Measurements from ENCODE around the gene RCAN1. TPM values are rescaled to one million over a fixed set of nuclear protein-coding genes. Genes with fewer than 3 reads are reported as not detected.

RCAN1 gene
- total and polyA plus RNA-seq, 2 of the 13 experiments (the other 11 are each of a cell fraction or from before 2014, with no cell fraction given), result 9.4 to 34.1 TPM

- TF ChIP-seq PRDM4 (CRISPR knock-in tag; IDR thresholded peaks at IDR 0.05; ENCODE audit: borderline replicate concordance) (peak; percentile 62; the same call in 1 of the 2 replicates), ELF3 (CRISPR knock-in tag; IDR thresholded peaks at IDR 0.05) (peak; percentile 64), FLYWCH1 (CRISPR knock-in tag; IDR thresholded peaks at IDR 0.05) (no peak), ZNF605 (CRISPR knock-in tag; IDR thresholded peaks at IDR 0.05) (no peak), ZNF574 (CRISPR knock-in tag; IDR thresholded peaks at IDR 0.05) (no peak), ZC3H4 (CRISPR knock-in tag; IDR thresholded peaks at IDR 0.05; ENCODE audit: borderline replicate concordance) (no peak), ZNF639 (CRISPR knock-in tag; conservative IDR thresholded peaks at IDR 0.05) (no peak), DNMT3B (CRISPR knock-in tag; conservative IDR thresholded peaks at IDR 0.05) (no peak), ZNF75D (CRISPR knock-in tag; IDR thresholded peaks at IDR 0.05; ENCODE audit: borderline replicate concordance) (no peak), HOXA3 (CRISPR knock-in tag; IDR thresholded peaks at IDR 0.05) (no peak; the same call in 1 of the 2 replicates), ASH2L (IDR thresholded peaks at IDR 0.05; ENCODE audit: insufficient read length, low read depth, low read length) (peak; percentile 55), SIN3B (IDR thresholded peaks at IDR 0.05; ENCODE audit: low read length) (no peak), ZNF451 (CRISPR knock-in tag; IDR thresholded peaks at IDR 0.05) (no peak), CERS6 (CRISPR knock-in tag; IDR thresholded peaks at IDR 0.05) (no peak), REST (IDR thresholded peaks at IDR 0.05; ENCODE audit: borderline replicate concordance in 1 of 2, low read depth in 1 of 2, low read length in 2 of 2) (no peak), PPARG (CRISPR knock-in tag; conservative IDR thresholded peaks at IDR 0.05) (peak; percentile 46), ZNF432 (CRISPR knock-in tag; IDR thresholded peaks at IDR 0.05; ENCODE audit: borderline replicate concordance) (no peak), ZNF878 (CRISPR knock-in tag; IDR thresholded peaks at IDR 0.05) (no peak)
These were observed 69.6 kb downstream of the RCAN1 start (continued) for GRCh38 chr21:34545079-34545884.

All from HepG2 (cell line).